H1 (cell line): Measurements from ENCODE around the gene GTF2A1L. TPM values are rescaled to one million over a fixed set of nuclear protein-coding genes. Genes with fewer than 3 reads are reported as not detected.

Experiments used
- CTCF ChIA-PET: fragments of 300-600 bp; sonication (Branson Sonifier 250); formaldehyde crosslinking; loops from one replicate; lab custom pipeline; 2021; ENCODE audit not compliant: partially characterized antibody; lab: Charles Lee
- POLR2A ChIA-PET: fragments of 300-600 bp; sonication (Branson Sonifier 250); formaldehyde crosslinking; loops from one replicate; lab custom pipeline; 2021; ENCODE audit warnings: inconsistent platforms; ENCODE audit not compliant: partially characterized antibody; lab: Charles Lee
- DNase-seq, 2 experiments: peaks; one replicate each; pipeline versions ENCODE4 v3.0.0 to v3.0.0-alpha.2; 2010 to 2022; ENCODE audit warnings: low spot score in 2 of 2, low read depth in 1 of 2, mixed read lengths in 1 of 2
- FAIRE-seq: peaks from 2 replicates; lab custom pipeline; 2011; peaks lifted over from hg19 to GRCh38; lab: Jason Lieb, UNC
- H2AFZ ChIP-seq: 2 replicates; pipeline ENCODE4 v1.8.1; 2012; ENCODE audit warnings: low read length, inconsistent platforms
- H2AK5ac ChIP-seq: 2 replicates; pipeline ENCODE4 v1.6.1; 2013; ENCODE audit warnings: low read depth, low read length
- H2BK120ac ChIP-seq: replicated peaks from 2 replicates; pipeline ENCODE3; 2013; ENCODE audit warnings: low read depth, low read length, inconsistent platforms
- H2BK12ac ChIP-seq: 2 replicates; pipeline ENCODE4 v1.6.1; 2013; ENCODE audit warnings: low read depth, low read length
- H2BK15ac ChIP-seq: 2 replicates; pipeline ENCODE4 v1.6.1; 2013; ENCODE audit warnings: low read length
- H2BK20ac ChIP-seq: 2 replicates; pipeline ENCODE4 v1.6.1; 2013; ENCODE audit warnings: low read length
- H2BK5ac ChIP-seq: 2 replicates; pipeline ENCODE4 v1.6.1; 2013; ENCODE audit warnings: low read depth, low read length
- H3K14ac ChIP-seq: 2 replicates; pipeline ENCODE4 v1.6.1; 2013; ENCODE audit warnings: inconsistent platforms; ENCODE audit not compliant: insufficient read length
- H3K18ac ChIP-seq: 2 replicates; pipeline ENCODE4 v1.6.1; 2013; ENCODE audit warnings: low read length; ENCODE audit errors: extremely low read depth
- H3K23ac ChIP-seq: 2 replicates; pipeline ENCODE4 v1.6.1; 2013; ENCODE audit warnings: inconsistent platforms; ENCODE audit not compliant: insufficient read length
- H3K23me2 ChIP-seq: 2 replicates; pipeline ENCODE4 v1.6.1; 2013; ENCODE audit warnings: low read depth, low read length
- H3K27ac ChIP-seq: 2 replicates; pipeline ENCODE4 v1.6.1; 2011; ENCODE audit warnings: low read depth, low read length, inconsistent platforms
- H3K27me3 ChIP-seq, 4 experiments: replicated peaks in 1 of 4; 1 replicate in 1 of 4; 2 replicates in 3 of 4; pipeline versions ENCODE4 v1.6.1 to v1.8.1; 2011 to 2013; ENCODE audit warnings: low read length in 3 of 4, mild to moderate bottlenecking in 3 of 4, inconsistent platforms in 2 of 4, mixed read lengths in 2 of 4, moderate library complexity in 1 of 4; ENCODE audit not compliant: control insufficient read depth in 3 of 4, insufficient read depth in 3 of 4; ENCODE audit errors: extremely low read depth in 1 of 4
- H3K36me3 ChIP-seq, 4 experiments: 2 replicates each; pipeline versions ENCODE4 v1.6.1 to v1.8.1; 2011 to 2013; ENCODE audit warnings: mild to moderate bottlenecking in 4 of 4, low read length in 3 of 4, moderate library complexity in 2 of 4, control low read depth in 1 of 4, inconsistent platforms in 1 of 4; ENCODE audit not compliant: insufficient read depth in 4 of 4, control insufficient read depth in 2 of 4
- H3K4ac ChIP-seq: replicated peaks from 2 replicates; pipeline ENCODE3; 2013; ENCODE audit warnings: low read length, low read depth, mixed read lengths, inconsistent platforms; ENCODE audit not compliant: insufficient read length
- H3K4me1 ChIP-seq, 4 experiments: replicated peaks in 1 of 4; 1 replicate in 1 of 4; 2 replicates in 3 of 4; pipeline versions ENCODE4 v1.6.1 to v1.8.1; 2011 to 2013; ENCODE audit warnings: low read length in 3 of 4, inconsistent platforms in 2 of 4, mixed read lengths in 1 of 4; ENCODE audit not compliant: insufficient read depth in 4 of 4, control insufficient read depth in 3 of 4
- H3K4me2 ChIP-seq, 2 experiments: 2 replicates each; pipeline versions ENCODE4 v1.6.1 to v1.8.1; 2011 to 2013; ENCODE audit warnings: low read depth in 2 of 2, low read length in 2 of 2, control low read depth in 1 of 2, inconsistent platforms in 1 of 2, mild to moderate bottlenecking in 1 of 2; ENCODE audit not compliant: insufficient read depth in 1 of 2
- H3K4me3 ChIP-seq, 4 experiments: fragments of 200-600, 300-600 bp in 1 of 4; sonication (generic), shearing (Covaris generic), sonication (Bioruptor Twin) in 1 of 4; 2 replicates each; pipeline versions ENCODE4 v1.5.1 to v1.8.1; 2011 to 2016; ENCODE audit warnings: low read length in 4 of 4, low read depth in 3 of 4, control low read depth in 2 of 4, inconsistent platforms in 2 of 4, mild to moderate bottlenecking in 2 of 4, mixed read lengths in 1 of 4, moderate library complexity in 1 of 4; ENCODE audit not compliant: insufficient read depth in 2 of 4; ENCODE audit errors: extremely low read depth in 1 of 4
- H3K56ac ChIP-seq: replicated peaks from 2 replicates; pipeline ENCODE3; 2013; ENCODE audit warnings: low read depth, mild to moderate bottlenecking, mixed read lengths, low read length, inconsistent platforms; ENCODE audit not compliant: insufficient read length
- H3K79me1 ChIP-seq: 2 replicates; pipeline ENCODE4 v1.6.1; 2013; ENCODE audit warnings: low read depth, low read length, control low read depth
- H3K79me2 ChIP-seq, 2 experiments: 2 replicates each; pipeline versions ENCODE4 v1.6.1 to v1.8.1; 2012 to 2013; ENCODE audit warnings: low read length in 2 of 2, mild to moderate bottlenecking in 2 of 2, inconsistent platforms in 1 of 2; ENCODE audit not compliant: insufficient read depth in 2 of 2, control insufficient read depth in 1 of 2
- H3K9ac ChIP-seq, 4 experiments: replicated peaks in 1 of 4; 1 replicate in 1 of 4; 2 replicates in 3 of 4; pipeline versions ENCODE4 v1.6.1 to v1.8.1; 2011 to 2013; ENCODE audit warnings: low read depth in 3 of 4, low read length in 3 of 4, control low read depth in 2 of 4, mild to moderate bottlenecking in 2 of 4, moderate library complexity in 2 of 4, inconsistent platforms in 1 of 4; ENCODE audit errors: extremely low read depth in 1 of 4
- H3K9me3 ChIP-seq, 2 experiments: 2 replicates each; pipeline versions ENCODE4 v1.6.1 to v1.8.1; 2012 to 2013; ENCODE audit warnings: mild to moderate bottlenecking in 2 of 2, moderate library complexity in 2 of 2, control low read depth in 1 of 2, inconsistent platforms in 1 of 2, low read depth in 1 of 2, low read length in 1 of 2, mixed read lengths in 1 of 2; ENCODE audit not compliant: insufficient read depth in 2 of 2
- H4K20me1 ChIP-seq, 2 experiments: replicated peaks in 1 of 2; 2 replicates each; pipeline versions ENCODE3 to v1.8.1; 2011 to 2013; ENCODE audit warnings: inconsistent platforms in 2 of 2, low read length in 2 of 2, mild to moderate bottlenecking in 1 of 2; ENCODE audit not compliant: insufficient read depth in 2 of 2, control insufficient read depth in 1 of 2
- H4K5ac ChIP-seq: 2 replicates; pipeline ENCODE4 v1.6.1; 2013; ENCODE audit warnings: low read length, low read depth, mixed read lengths, inconsistent platforms; ENCODE audit not compliant: insufficient read length
- H4K8ac ChIP-seq: 2 replicates; pipeline ENCODE4 v1.8.0; 2013; ENCODE audit warnings: mild to moderate bottlenecking, moderate library complexity, low read length, inconsistent platforms; ENCODE audit not compliant: insufficient read depth; ENCODE audit errors: extremely low read depth
- H4K91ac ChIP-seq: replicated peaks from 2 replicates; pipeline ENCODE3; 2013; ENCODE audit warnings: low read length, mixed read lengths, inconsistent platforms; ENCODE audit not compliant: insufficient read length
- BCL11A ChIP-seq, 2 experiments: IDR thresholded peaks; one replicate each; pipeline ENCODE4 v1.6.1; 2011; ENCODE audit warnings: low read depth in 2 of 2, low read length in 2 of 2, mild to moderate bottlenecking in 2 of 2
- CTBP2 ChIP-seq: IDR thresholded peaks from 2 replicates; pipeline ENCODE4 v1.7.0; 2011; ENCODE audit warnings: borderline replicate concordance, mild to moderate bottlenecking, moderate library complexity, mixed read lengths, low read length; ENCODE audit not compliant: insufficient read depth, insufficient read length
- E2F6 ChIP-seq: IDR thresholded peaks from 2 replicates; pipeline ENCODE4 v1.6.1; 2012; ENCODE audit warnings: inconsistent platforms
- EGR1 ChIP-seq: IDR thresholded peaks from 2 replicates; pipeline ENCODE4 v1.6.1; 2011; ENCODE audit warnings: low read depth, low read length, borderline replicate concordance
- JUND ChIP-seq: IDR thresholded peaks from 2 replicates; pipeline ENCODE4 v1.6.1; 2011; ENCODE audit warnings: mild to moderate bottlenecking, improper control_type of control experiment, low read length
- KDM4A ChIP-seq: IDR thresholded peaks from one replicate; pipeline ENCODE4 v1.7.1; 2012; ENCODE audit warnings: low read depth, mild to moderate bottlenecking, moderate library complexity, low read length, inconsistent platforms; ENCODE audit not compliant: severe bottlenecking
- NANOG ChIP-seq: IDR thresholded peaks from 2 replicates; pipeline ENCODE4 v1.6.1; 2011; ENCODE audit warnings: low read length, low read depth, mild to moderate bottlenecking, inconsistent platforms; ENCODE audit not compliant: insufficient read depth, poor library complexity, severe bottlenecking
- NRF1 ChIP-seq: IDR thresholded peaks from 2 replicates; pipeline ENCODE4 v1.6.1; 2011; ENCODE audit warnings: mild to moderate bottlenecking, low read depth, low read length, improper control_type of control experiment
- RAD21 ChIP-seq, 2 experiments: IDR thresholded peaks in 1 of 2; conservative IDR thresholded peaks in 1 of 2; 2 replicates each; pipeline ENCODE4 v1.6.1; 2011; ENCODE audit warnings: low read depth in 2 of 2, low read length in 2 of 2, improper control_type of control experiment in 1 of 2, inconsistent platforms in 1 of 2, mild to moderate bottlenecking in 1 of 2, moderate library complexity in 1 of 2
- SUZ12 ChIP-seq: fragments of 200-600 bp; sonication (generic); IDR thresholded peaks from 2 replicates; pipeline ENCODE4 v1.6.1; 2012; ENCODE audit warnings: mild to moderate bottlenecking, inconsistent platforms, low read length, moderate library complexity, mixed read lengths
- TBP ChIP-seq: IDR thresholded peaks from 2 replicates; pipeline ENCODE4 v1.6.1; 2011; ENCODE audit warnings: low read depth, low read length, improper control_type of control experiment
- USF2 ChIP-seq: IDR thresholded peaks from 2 replicates; pipeline ENCODE4 v1.6.1; 2011; ENCODE audit warnings: low read length, improper control_type of control experiment
- WGBS, 2 experiments: shearing (Covaris generic) in 1 of 2; methylation state at CpG; one replicate each; pipeline versions ENCODE4 v1.1.6 to v1.1.7; 2013 to 2015; ENCODE audit warnings: low lambda C conversion rate in 2 of 2, mixed read lengths in 2 of 2, inconsistent platforms in 1 of 2, low coverage in 1 of 2, missing lambda C conversion rate in 1 of 2; ENCODE audit not compliant: insufficient replicate concordance in 2 of 2, insufficient coverage in 1 of 2, insufficient read length in 1 of 2; ENCODE audit errors: extremely low coverage in 1 of 2, missing lambda C conversion rate in 1 of 2; 5-methylcytosine and 5-hydroxymethylcytosine counted together
- polyA plus RNA-seq, 7 experiments: library from polyadenylated mRNA; depleted of rRNA in 3 of 7; stranded (reverse) in 5 of 7; unstranded in 2 of 7; fragments of >200 nt in 5 of 7; fragments of 200-250 nt in 2 of 7; gene quantifications; 1 replicate in 5 of 7; 2 replicates in 1 of 7; 4 replicates in 1 of 7; pipeline versions ENCODE4 v1.2.1 to v1.2.3, GENCODE V29; 2011 to 2013; ENCODE audit warnings: missing spikeins in 2 of 7, mixed read lengths in 2 of 7
- total RNA-seq: library from RNA; stranded (reverse); fragmentation: NEBNext Ultra II Directional; extraction: Animal tissue kit (Norgen Biotek cat#: 25700); gene quantifications from 2 replicates; pipeline ENCODE4 v1.2.1, GENCODE V29; 2021

GTF2A1L gene
- total and polyA plus RNA-seq, 2 of the 8 experiments (the other 6 are each of a cell fraction or from before 2014, with no cell fraction given): 0.18 TPM; not detected in 1

- no peak overlapping the region for H2AFZ ChIP-seq
- POLR2A ChIA-PET: no interaction called here
- no peaks in the 10 kb centered on the region for H3K27me3 ChIP-seq
- no peak overlapping the region for H2BK15ac ChIP-seq
- H4K5ac ChIP-seq: no peak overlapping the region
- CTCF ChIA-PET: interaction anchor here (0.9 to 1.0 kb wide), 2 partner anchors 10 to 19 kb away, joined by 3 to 4 read pairs; no protein-coding TSS in a partner anchor
- H4K20me1 ChIP-seq: no peaks in the 10 kb centered on the region
- no peak for DNase-seq
- no peaks in the 10 kb centered on the region for H3K79me1 ChIP-seq
- no peak overlapping the region for H3K23ac ChIP-seq
- H3K79me2 ChIP-seq: no peaks in the 10 kb centered on the region
- no peak overlapping the region for H3K27ac ChIP-seq
- H3K4me1 ChIP-seq: peaks cover 0 to 5% (median 0%) of the 10 kb centered on the region in 4 experiments; a peak in 1 of 7 replicates
- no peaks in the 10 kb centered on the region for H3K36me3 ChIP-seq
- H3K4ac ChIP-seq: no peak overlapping the region
- H3K9ac ChIP-seq: no peak overlapping the region
- FAIRE-seq: no peak
- H2AK5ac ChIP-seq: no peak overlapping the region
- H2BK120ac ChIP-seq: no peak overlapping the region
- no peak overlapping the region for H2BK20ac ChIP-seq
- H4K91ac ChIP-seq: no peak overlapping the region
- no peak overlapping the region for H3K4me3 ChIP-seq
- H4K8ac ChIP-seq: no peak overlapping the region
- H3K18ac ChIP-seq: no peak overlapping the region
- H3K9me3 ChIP-seq: no peaks in the 10 kb centered on the region
- no peak overlapping the region for H2BK5ac ChIP-seq
- H2BK12ac ChIP-seq: no peak overlapping the region
- 49% methylated on average over 2 of the region's 2 CpGs; no CpG with 5 or more reads in 1 of the 2 experiments for WGBS, 2 experiments
- no peaks in the 10 kb centered on the region for H3K23me2 ChIP-seq
- no peak overlapping the region for H3K4me2 ChIP-seq
- no peak overlapping the region for H3K56ac ChIP-seq
- H3K14ac ChIP-seq: no peak overlapping the region
- TF ChIP-seq EGR1 (no peak), E2F6 (no peak), RAD21 (IDR thresholded peaks at IDR 0.05 in 1 of 2, conservative IDR thresholded peaks at IDR 0.05 in 1 of 2; ENCODE audit: low read depth in 2 of 2, low read length in 2 of 2) (no peak), KDM4A (no peak), NRF1 (no peak), CTBP2 (no peak), USF2 (no peak), NANOG (no peak), TBP (no peak), SUZ12 (no peak), BCL11A (IDR thresholded peaks at IDR 0.05; ENCODE audit: low read depth in 2 of 2, low read length in 2 of 2) (no peak), JUND (no peak)
These were observed 96.6 kb downstream of the GTF2A1L start for GRCh38 chr2:48714245-48714644.
